C4-2B (cell line): ENCODE results near the gene AGPAT3.

Source experiments
- H3K27ac ChIP-seq: fragments of 450-650 bp; 2 replicates; pipeline ENCODE4 v1.5.1; 2017
- CTCF ChIP-seq: fragments of 450-650 bp; conservative IDR thresholded peaks from 2 replicates; pipeline ENCODE4 v1.5.1; 2017; ENCODE audit warnings: mild to moderate bottlenecking
- ZFX ChIP-seq: fragments of 450-650 bp; IDR thresholded peaks from 2 replicates; pipeline ENCODE4 v1.6.1; 2017

Gene AGPAT3

GRCh38 chr21:43948740-43949498, 83.9 kb downstream of the AGPAT3 start:
- H3K27ac ChIP-seq = no peak overlapping the region
- TF ChIP-seq ZFX (no peak), CTCF (no peak)

GRCh38 chr21:43949499-43950208, 84.6 kb downstream of the AGPAT3 start:
- TF ChIP-seq ZFX = no peak
- TF ChIP-seq CTCF = no peak
- no peak overlapping the region for H3K27ac ChIP-seq

GRCh38 chr21:43950481-43950880, 85.5 kb downstream of the AGPAT3 start:
- no peak overlapping the region for H3K27ac ChIP-seq
- TF ChIP-seq ZFX (no peak), CTCF (no peak)

- TF ChIP-seq ZFX (no peak), CTCF (no peak)
- H3K27ac ChIP-seq = no peak overlapping the region
Observed at GRCh38 chr21:43950936-43951335, 85.9 kb downstream of the AGPAT3 start.

GRCh38 chr21:43951911-43952703, 87.1 kb downstream of the AGPAT3 start:
- no peak overlapping the region for H3K27ac ChIP-seq
- TF ChIP-seq ZFX = no peak

GRCh38 chr21:43953021-43953420, 88.0 kb downstream of the AGPAT3 start:
- TF ChIP-seq CTCF (no peak), ZFX (no peak)
- no peak overlapping the region for H3K27ac ChIP-seq

- TF ChIP-seq CTCF = no peak
- no peak for TF ChIP-seq ZFX
Observed at GRCh38 chr21:43954042-43954441, 89.0 kb downstream of the AGPAT3 start.

More at GRCh38 chr21:43954042-43954441, 89.0 kb downstream of the AGPAT3 start:
- H3K27ac ChIP-seq = no peak overlapping the region
